HEK293 (cell line): ENCODE data around the gene DNAH6.

ENCODE experiments used
- CTCF ChIA-PET: fragments of 350-600 bp; formaldehyde crosslinking; extraction: SDS; loops from one replicate; lab custom pipeline; 2021; ENCODE audit warnings: antibody characterized with exemption; lab: Yijun Ruan, JAX
- POLR2A ChIA-PET: fragments of 300-600 bp; formaldehyde crosslinking; extraction: SDS; loops from one replicate; lab custom pipeline; 2020; ENCODE audit warnings: antibody characterized with exemption, inconsistent platforms; lab: Yijun Ruan, JAX
- H3K27ac ChIP-seq: fragments of 200-500 bp; sonication (Bioruptor generic); 2 replicates; pipeline ENCODE4 v1.5.1; 2014; ENCODE audit warnings: low read depth, low read length, control low read depth, inconsistent platforms; ENCODE audit errors: extremely low read depth
- H3K36me3 ChIP-seq, 2 experiments: fragments of 200-500 bp in 1 of 2; sonication (Bioruptor generic) in 1 of 2; 1 replicate in 1 of 2; 2 replicates in 1 of 2; pipeline ENCODE4 v1.5.1; 2014 to 2017; ENCODE audit warnings: inconsistent platforms in 2 of 2, low read length in 2 of 2; ENCODE audit not compliant: control insufficient read depth in 2 of 2, insufficient read depth in 1 of 2
- H3K4me1 ChIP-seq: fragments of 200-500 bp; sonication (Bioruptor generic); 2 replicates; pipeline ENCODE4 v1.5.1; 2014; ENCODE audit warnings: mild to moderate bottlenecking, low read length, inconsistent platforms; ENCODE audit not compliant: control insufficient read depth, insufficient read depth
- H3K4me3 ChIP-seq: 2 replicates; pipeline ENCODE4 v1.5.1; 2011; ENCODE audit warnings: low read depth, mild to moderate bottlenecking, control low read depth, low read length, moderate library complexity
- H3K9me3 ChIP-seq: fragments of 200-500 bp; sonication (Bioruptor generic); 2 replicates; pipeline ENCODE4 v1.5.1; 2014; ENCODE audit warnings: low read depth, low read length, inconsistent platforms; ENCODE audit not compliant: control insufficient read depth, insufficient read depth
- EGR2 ChIP-seq: fragments of 450-650 bp; formaldehyde crosslinking; IDR thresholded peaks from 2 replicates; pipeline ENCODE4 v1.5.1; 2016; ENCODE audit warnings: low read depth, missing biosample characterization, missing genetic modification characterization
- GLI4 ChIP-seq: fragments of 450-650 bp; formaldehyde crosslinking; IDR thresholded peaks from 2 replicates; pipeline ENCODE4 v1.5.1; 2016; ENCODE audit warnings: missing biosample characterization, missing genetic modification characterization
- HOXC10 ChIP-seq: sonication (generic); formaldehyde crosslinking; IDR thresholded peaks from 2 replicates; pipeline ENCODE4 v1.8.1; 2023; ENCODE audit warnings: mild to moderate bottlenecking, missing genetic modification reagents
- KLF16 ChIP-seq: fragments of 450-650 bp; formaldehyde crosslinking; IDR thresholded peaks from 2 replicates; pipeline ENCODE4 v1.5.1; 2017; ENCODE audit warnings: missing biosample characterization, missing genetic modification characterization
- KLF9 ChIP-seq: fragments of 450-650 bp; formaldehyde crosslinking; IDR thresholded peaks from 2 replicates; pipeline ENCODE4 v1.5.1; 2016; ENCODE audit warnings: missing biosample characterization, missing genetic modification characterization, low read depth
- OSR2 ChIP-seq: fragments of 450-650 bp; formaldehyde crosslinking; IDR thresholded peaks from 2 replicates; pipeline ENCODE4 v1.5.1; 2016; ENCODE audit warnings: missing biosample characterization, missing genetic modification characterization
- PRDM1 ChIP-seq: fragments of 450-650 bp; formaldehyde crosslinking; IDR thresholded peaks from 2 replicates; pipeline ENCODE4; 2016; ENCODE audit warnings: missing biosample characterization, missing genetic modification characterization
- RBAK ChIP-seq: fragments of 450-650 bp; formaldehyde crosslinking; IDR thresholded peaks from 2 replicates; pipeline ENCODE4 v1.5.1; 2016; ENCODE audit warnings: missing biosample characterization, missing genetic modification characterization
- YY2 ChIP-seq: fragments of 450-650 bp; formaldehyde crosslinking; IDR thresholded peaks from 2 replicates; pipeline ENCODE4 v1.5.1; 2016; ENCODE audit warnings: missing biosample characterization, missing genetic modification characterization
- ZFP41 ChIP-seq: fragments of 450-650 bp; formaldehyde crosslinking; IDR thresholded peaks from 2 replicates; pipeline ENCODE4 v1.5.1; 2016; ENCODE audit warnings: missing biosample characterization, missing genetic modification characterization, borderline replicate concordance
- ZNF10 ChIP-seq: fragments of 450-650 bp; formaldehyde crosslinking; IDR thresholded peaks from 2 replicates; pipeline ENCODE4 v1.5.1; 2017; ENCODE audit warnings: missing biosample characterization, missing genetic modification characterization
- ZNF148 ChIP-seq: fragments of 450-650 bp; formaldehyde crosslinking; IDR thresholded peaks from 2 replicates; pipeline ENCODE4 v1.5.0; 2017; ENCODE audit warnings: missing biosample characterization, missing genetic modification characterization, borderline replicate concordance
- ZNF169 ChIP-seq: fragments of 450-650 bp; formaldehyde crosslinking; IDR thresholded peaks from 2 replicates; pipeline ENCODE4 v1.5.1; 2016; ENCODE audit warnings: missing biosample characterization, missing genetic modification characterization
- ZNF202 ChIP-seq: fragments of 450-650 bp; formaldehyde crosslinking; IDR thresholded peaks from 2 replicates; pipeline ENCODE4 v1.5.1; 2016; ENCODE audit warnings: missing biosample characterization, missing genetic modification characterization, borderline replicate concordance
- ZNF366 ChIP-seq: fragments of 450-650 bp; formaldehyde crosslinking; conservative IDR thresholded peaks from 2 replicates; pipeline ENCODE4 v1.5.1; 2016; ENCODE audit warnings: missing biosample characterization, missing genetic modification characterization
- ZNF404 ChIP-seq: fragments of 450-650 bp; formaldehyde crosslinking; IDR thresholded peaks from 2 replicates; pipeline ENCODE4 v1.5.1; 2017; ENCODE audit warnings: missing biosample characterization, missing genetic modification characterization
- ZNF544 ChIP-seq: fragments of 450-650 bp; formaldehyde crosslinking; IDR thresholded peaks from 2 replicates; pipeline ENCODE4 v1.5.0; 2017; ENCODE audit warnings: missing biosample characterization, missing genetic modification characterization
- ZNF658 ChIP-seq: fragments of 450-650 bp; formaldehyde crosslinking; IDR thresholded peaks from 2 replicates; pipeline ENCODE4; 2016; ENCODE audit warnings: missing biosample characterization, missing genetic modification characterization
- ZNF701 ChIP-seq: fragments of 450-650 bp; formaldehyde crosslinking; IDR thresholded peaks from 2 replicates; pipeline ENCODE4 v1.5.1; 2016; ENCODE audit warnings: missing biosample characterization, missing genetic modification characterization
- ZNF747 ChIP-seq: fragments of 450-650 bp; formaldehyde crosslinking; IDR thresholded peaks from 2 replicates; pipeline ENCODE4 v1.5.1; 2016; ENCODE audit warnings: missing biosample characterization, missing genetic modification characterization
- ZNF76 ChIP-seq: fragments of 450-650 bp; formaldehyde crosslinking; IDR thresholded peaks from 2 replicates; pipeline ENCODE4; 2016; ENCODE audit warnings: low read depth, missing biosample characterization, missing genetic modification characterization, borderline replicate concordance
- ZNF785 ChIP-seq: fragments of 450-650 bp; formaldehyde crosslinking; IDR thresholded peaks from 2 replicates; pipeline ENCODE4 v1.5.1; 2016; ENCODE audit warnings: missing biosample characterization, missing genetic modification characterization
- TF ChIP-seq, protein P1 (sequence below): fragments of 450-650 bp; formaldehyde crosslinking; IDR thresholded peaks from 2 replicates; pipeline ENCODE4 v1.5.1; 2016; ENCODE audit warnings: missing biosample characterization, missing genetic modification characterization

DNAH6 gene

DNA sequence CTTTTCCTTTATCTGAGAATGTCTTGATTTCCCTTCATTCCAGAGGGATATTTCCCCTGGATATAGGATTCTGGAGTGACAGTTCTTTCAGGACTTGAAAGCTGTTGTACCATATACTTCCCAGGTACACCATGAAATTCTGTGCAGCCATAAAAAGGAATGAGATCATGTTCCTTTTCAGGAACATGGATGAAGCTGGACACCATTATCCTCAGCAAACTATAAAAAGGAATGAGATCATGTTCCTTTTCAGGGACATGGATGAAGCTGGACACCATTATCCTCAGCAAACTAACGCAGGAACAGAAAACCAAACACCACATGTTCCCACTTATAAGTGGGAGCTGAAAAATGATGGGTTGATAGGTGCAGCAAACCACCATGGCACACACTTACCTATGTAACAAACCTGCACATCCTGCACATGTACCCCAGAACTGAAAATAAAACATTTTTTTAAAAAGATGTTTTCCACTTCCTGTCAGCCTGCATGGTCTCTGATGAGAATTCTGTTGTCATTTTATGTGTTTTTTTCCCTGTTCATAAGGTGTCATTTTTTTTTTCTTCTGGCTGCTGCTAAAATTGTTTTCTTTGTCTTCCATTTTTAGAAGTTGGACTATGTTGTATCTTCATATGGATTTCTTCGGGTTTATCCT is 133.3 kb downstream of the DNAH6 start:
- Histone ChIP-seq H3K36me3 (no peaks in the 10 kb centered on the region), H3K4me1 (no peaks in the 10 kb centered on the region), H3K9me3 (no peaks in the 10 kb centered on the region), H3K27ac (no peak overlapping the region), H3K4me3 (no peak overlapping the region)
- ChIA-PET POLR2A (no interaction called here), CTCF (interaction anchor here (0.6 to 0.8 kb wide), 3 partner anchors 18 to 703 kb away, joined by 4 to 5 read pairs (median 4); no protein-coding TSS in a partner anchor)
- TF ChIP-seq KLF9 (no peak), ZNF10 (tag by site-specific recombination) (no peak), ZNF658 (no peak), YY2 (tag by site-specific recombination) (peak; percentile 65), ZNF148 (tag by site-specific recombination) (no peak), ZNF366 (peak; percentile 31; the same call in 1 of the 2 replicates), ZNF785 (tag by site-specific recombination) (no peak)

DNA sequence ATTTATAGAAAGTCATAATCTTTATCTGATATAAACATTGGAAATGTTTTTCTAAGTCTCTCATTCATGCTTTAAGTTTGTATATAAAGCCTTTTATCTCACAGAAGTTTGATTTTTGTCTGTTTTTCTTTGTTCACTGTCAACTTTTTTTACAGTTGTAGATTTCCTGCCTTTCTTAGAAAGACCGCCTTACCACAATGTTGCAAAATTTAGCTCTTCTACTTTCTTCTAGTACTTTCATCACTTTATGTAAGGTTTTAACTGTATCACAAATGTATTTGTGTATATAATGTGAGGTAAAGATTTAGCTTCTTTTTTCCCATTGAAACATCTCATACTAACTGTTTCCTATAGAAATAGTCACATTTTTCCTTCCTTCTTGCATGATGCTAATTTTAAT is 136.1 kb downstream of the DNAH6 start:
- POLR2A ChIA-PET = no interaction called here
- TF ChIP-seq RBAK (tag by site-specific recombination) (no peak), ZNF544 (tag by site-specific recombination) (no peak), ZNF76 (tag by site-specific recombination) (no peak), ZNF202 (tag by site-specific recombination) (no peak), EGR2 (no peak), ZNF169 (tag by site-specific recombination) (no peak)
- TF ChIP-seq, protein P1, sequence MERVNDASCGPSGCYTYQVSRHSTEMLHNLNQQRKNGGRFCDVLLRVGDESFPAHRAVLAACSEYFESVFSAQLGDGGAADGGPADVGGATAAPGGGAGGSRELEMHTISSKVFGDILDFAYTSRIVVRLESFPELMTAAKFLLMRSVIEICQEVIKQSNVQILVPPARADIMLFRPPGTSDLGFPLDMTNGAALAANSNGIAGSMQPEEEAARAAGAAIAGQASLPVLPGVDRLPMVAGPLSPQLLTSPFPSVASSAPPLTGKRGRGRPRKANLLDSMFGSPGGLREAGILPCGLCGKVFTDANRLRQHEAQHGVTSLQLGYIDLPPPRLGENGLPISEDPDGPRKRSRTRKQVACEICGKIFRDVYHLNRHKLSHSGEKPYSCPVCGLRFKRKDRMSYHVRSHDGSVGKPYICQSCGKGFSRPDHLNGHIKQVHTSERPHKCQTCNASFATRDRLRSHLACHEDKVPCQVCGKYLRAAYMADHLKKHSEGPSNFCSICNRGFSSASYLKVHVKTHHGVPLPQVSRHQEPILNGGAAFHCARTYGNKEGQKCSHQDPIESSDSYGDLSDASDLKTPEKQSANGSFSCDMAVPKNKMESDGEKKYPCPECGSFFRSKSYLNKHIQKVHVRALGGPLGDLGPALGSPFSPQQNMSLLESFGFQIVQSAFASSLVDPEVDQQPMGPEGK = no peak
- CTCF ChIA-PET = interaction anchor here (0.6 to 1.4 kb wide), 2 partner anchors 89 to 275 kb away, joined by 3 read pairs; no protein-coding TSS in a partner anchor
- H3K4me3 ChIP-seq = no peak overlapping the region
- no peaks in the 10 kb centered on the region for H3K9me3 ChIP-seq
- no peaks in the 10 kb centered on the region for H3K36me3 ChIP-seq
- H3K4me1 ChIP-seq = no peaks in the 10 kb centered on the region
- no peak overlapping the region for H3K27ac ChIP-seq

DNA sequence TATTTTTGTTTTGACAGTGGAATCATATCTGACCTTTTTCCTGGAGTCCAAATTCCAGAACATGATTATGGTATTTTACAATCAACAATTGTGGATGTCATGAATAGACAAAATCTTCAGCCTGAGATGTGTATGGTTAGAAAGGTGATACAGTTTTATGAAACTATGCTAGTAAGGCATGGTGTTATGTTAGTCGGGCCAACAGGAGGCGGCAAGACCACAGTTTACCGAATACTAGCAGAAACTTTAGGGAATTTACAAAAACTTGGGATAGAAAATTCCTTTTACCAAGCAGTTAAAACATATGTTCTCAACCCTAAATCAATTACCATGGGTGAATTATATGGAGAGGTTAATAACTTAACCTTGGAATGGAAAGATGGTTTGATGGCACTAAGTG is 137.0 kb downstream of the DNAH6 start:
- ChIA-PET POLR2A (no interaction called here), CTCF (interaction anchor here (1.2 kb wide), 1 partner anchor 8 kb away, joined by 3 read pairs; no protein-coding TSS in a partner anchor)
- no peaks in the 10 kb centered on the region for H3K9me3 ChIP-seq
- H3K4me3 ChIP-seq = no peak overlapping the region
- no peaks in the 10 kb centered on the region for H3K36me3 ChIP-seq
- no peak overlapping the region for H3K27ac ChIP-seq
- no peaks in the 10 kb centered on the region for H3K4me1 ChIP-seq
- no peak for TF ChIP-seq OSR2 (tag by site-specific recombination)
- no peak for TF ChIP-seq PRDM1 (tag by site-specific recombination)
- no peak for TF ChIP-seq ZFP41 (tag by site-specific recombination)
- TF ChIP-seq HOXC10 = no peak
- no peak for TF ChIP-seq ZNF747 (tag by site-specific recombination)
- no peak for TF ChIP-seq ZNF701 (tag by site-specific recombination)
- no peak for TF ChIP-seq GLI4
- no peak for TF ChIP-seq KLF16 (tag by site-specific recombination)
- TF ChIP-seq ZNF404 (tag by site-specific recombination) = no peak
